ENCODE results near the gene MYL10. TPM values are rescaled to one million over a fixed set of nuclear protein-coding genes. Genes with fewer than 3 reads are reported as not detected.
"Not testable (repeated sequence)": the region's sequence is repeated elsewhere in the genome, so short reads cannot be mapped to it uniquely, and the experiment has no call there.

The MYL10 gene
- total RNA-seq, 4 donors from 2014 or later: not detected

- Histone ChIP-seq H3K4me3 (no peak overlapping the region), H3K27me3 (peaks cover 0 to 20% (median 0%) of the 10 kb centered on the region in 4 donors), H3K4me1 (no peaks in the 10 kb centered on the region), H3K27ac (replicated peaks in 1 of 4) (no peak overlapping the region), H3K9me3 (no peaks in the 10 kb centered on the region), H3K36me3 (no peaks in the 10 kb centered on the region)
- 80% methylated on average over 9 of the region's 9 CpGs for WGBS
- DNase-seq (ENCODE audit: extremely low spot score): no peak
- TF ChIP-seq POLR2AphosphoS5 (IDR thresholded peaks at IDR 0.05) (no peak), EP300 (IDR thresholded peaks at IDR 0.05) (no peak), POLR2A (IDR thresholded peaks at IDR 0.05; ENCODE audit: low read depth) (no peak), CTCF (IDR thresholded peaks at IDR 0.05) (no peak)
- intact Hi-C loops (cut with DNase I): no loop called here
Observed at GRCh38 chr7:101662447-101662998, 33.4 kb upstream of the MYL10 start.

- TF ChIP-seq EP300 (IDR thresholded peaks at IDR 0.05) (no peak), POLR2AphosphoS5 (IDR thresholded peaks at IDR 0.05) (no peak), CTCF (IDR thresholded peaks at IDR 0.05) (no peak), POLR2A (IDR thresholded peaks at IDR 0.05; ENCODE audit: low read depth) (no peak)
- Histone ChIP-seq H3K27ac (replicated peaks in 1 of 4) (no peak overlapping the region), H3K4me1 (no peaks in the 10 kb centered on the region), H3K27me3 (peaks cover 0 to 35% (median 0%) of the 10 kb centered on the region in 4 donors), H3K36me3 (no peaks in the 10 kb centered on the region), H3K4me3 (no peak overlapping the region), H3K9me3 (no peaks in the 10 kb centered on the region)
- DNase-seq (ENCODE audit: extremely low spot score): no peak
- WGBS: 81% methylated on average over 2 of the region's 2 CpGs
- intact Hi-C loops (cut with DNase I): no loop called here
Observed at GRCh38 chr7:101659706-101660105, 30.6 kb upstream of the MYL10 start.

GRCh38 chr7:101657171-101657570 lies 28.1 kb upstream of the MYL10 start:
- Histone ChIP-seq H3K27ac (replicated peaks in 1 of 4) (no peak overlapping the region), H3K4me3 (no peak overlapping the region), H3K36me3 (no peaks in the 10 kb centered on the region), H3K9me3 (no peaks in the 10 kb centered on the region), H3K4me1 (no peaks in the 10 kb centered on the region), H3K27me3 (peaks cover 0 to 38% (median 0%) of the 10 kb centered on the region in 4 donors)
- DNase-seq (ENCODE audit: extremely low spot score): no peak
- TF ChIP-seq POLR2AphosphoS5 (IDR thresholded peaks at IDR 0.05): no peak
- no peak for TF ChIP-seq CTCF (IDR thresholded peaks at IDR 0.05)
- TF ChIP-seq POLR2A (IDR thresholded peaks at IDR 0.05; ENCODE audit: low read depth): no peak
- no peak for TF ChIP-seq EP300 (IDR thresholded peaks at IDR 0.05)
- 77% methylated on average over 5 of the region's 5 CpGs for WGBS
- intact Hi-C loops (cut with DNase I): no loop called here

- intact Hi-C loops (cut with DNase I): no loop called here
- no peak for DNase-seq (ENCODE audit: extremely low spot score)
- no peak for TF ChIP-seq EP300 (IDR thresholded peaks at IDR 0.05)
- no peak for TF ChIP-seq POLR2AphosphoS5 (IDR thresholded peaks at IDR 0.05)
- no peak for TF ChIP-seq CTCF (IDR thresholded peaks at IDR 0.05)
- TF ChIP-seq POLR2A (IDR thresholded peaks at IDR 0.05; ENCODE audit: low read depth): no peak
- H3K4me3 ChIP-seq: no peak overlapping the region
- peaks cover 0 to 32% (median 0%) of the 10 kb centered on the region in 4 donors for H3K27me3 ChIP-seq
- no peaks in the 10 kb centered on the region for H3K36me3 ChIP-seq
- H3K4me1 ChIP-seq: peaks cover 0 to 7% (median 0%) of the 10 kb centered on the region in 4 donors
- no peak overlapping the region for H3K27ac ChIP-seq (replicated peaks in 1 of 4)
- 72% methylated on average over 4 of the region's 4 CpGs for WGBS
- H3K9me3 ChIP-seq: no peaks in the 10 kb centered on the region
Observed at GRCh38 chr7:101651112-101651511, 22.0 kb upstream of the MYL10 start.

- Histone ChIP-seq H3K4me1 (peaks cover 0 to 7% (median 0%) of the 10 kb centered on the region in 4 donors), H3K9me3 (no peaks in the 10 kb centered on the region), H3K27me3 (peaks cover 0 to 28% (median 0%) of the 10 kb centered on the region in 4 donors), H3K36me3 (no peaks in the 10 kb centered on the region), H3K27ac (replicated peaks in 1 of 4) (no peak overlapping the region), H3K4me3 (no peak overlapping the region)
- DNase-seq (ENCODE audit: extremely low spot score): no peak
- intact Hi-C loops (cut with DNase I): no loop called here
- no peak for TF ChIP-seq POLR2AphosphoS5 (IDR thresholded peaks at IDR 0.05)
- WGBS: 32% methylated on average over 8 of the region's 8 CpGs
Observed at GRCh38 chr7:101650579-101651081, 21.5 kb upstream of the MYL10 start.

GRCh38 chr7:101647876-101648275 lies 18.8 kb upstream of the MYL10 start:
- DNase-seq (ENCODE audit: extremely low spot score); intact Hi-C loops (cut with DNase I); H3K4me3 ChIP-seq; H3K4me1 ChIP-seq; H3K27ac ChIP-seq (replicated peaks in 1 of 4); H3K9me3 ChIP-seq; H3K36me3 ChIP-seq: not testable (repeated sequence)
- 92% methylated on average over 12 of the region's 12 CpGs for WGBS
- peaks cover 0 to 22% (median 0%) of the 10 kb centered on the region in 4 donors for H3K27me3 ChIP-seq
